Measurements from ENCODE around the gene MMP13.
"Not testable (repeated sequence)": the region's sequence is repeated elsewhere in the genome, so short reads cannot be mapped to it uniquely, and the experiment has no call there.

Gene MMP13

GRCh38 chr11:102911758-102912481 is 43.6 kb downstream of the MMP13 start:
- TF ChIP-seq LEF1 (IDR thresholded peaks at IDR 0.05; ENCODE audit: borderline replicate concordance) = no peak
- TF ChIP-seq ELF4 (IDR thresholded peaks at IDR 0.05) = no peak
- ChIA-PET POLR2A (no interaction called here), CTCF (interaction anchor here (1.9 kb wide), 1 partner anchor 29 kb away, joined by 5 read pairs; no protein-coding TSS in a partner anchor)
- no peak for DNase-seq (ENCODE audit: extremely low spot score)

GRCh38 chr11:102905848-102906247 is 49.7 kb downstream of the MMP13 start:
- CTCF ChIA-PET; DNase-seq (ENCODE audit: extremely low spot score); POLR2A ChIA-PET: not testable (repeated sequence)

GRCh38 chr11:102903895-102904294 is 51.6 kb downstream of the MMP13 start:
- POLR2A ChIA-PET; DNase-seq (ENCODE audit: extremely low spot score); CTCF ChIA-PET: not testable (repeated sequence)

- ChIA-PET POLR2A (no interaction called here), CTCF (no interaction called here)
- TF ChIP-seq HDGF (IDR thresholded peaks at IDR 0.05; ENCODE audit: borderline replicate concordance) = no peak
- no peak for DNase-seq (ENCODE audit: extremely low spot score)
Measured at GRCh38 chr11:102900346-102900745, 55.2 kb downstream of the MMP13 start.

All from HEK293T (cell line).